IPS DF 4.7 (cell line): ENCODE results near the gene LRRC30.
A peak's percentile ranks its signal among the peaks of the same experiment; 100 is the strongest.

ENCODE experiments used
- DNase-seq: peaks from one replicate; pipeline ENCODE4 v3.0.0-alpha.2; 2013; ENCODE audit warnings: low spot score; ENCODE audit errors: extremely low read depth

The LRRC30 gene

DNA sequence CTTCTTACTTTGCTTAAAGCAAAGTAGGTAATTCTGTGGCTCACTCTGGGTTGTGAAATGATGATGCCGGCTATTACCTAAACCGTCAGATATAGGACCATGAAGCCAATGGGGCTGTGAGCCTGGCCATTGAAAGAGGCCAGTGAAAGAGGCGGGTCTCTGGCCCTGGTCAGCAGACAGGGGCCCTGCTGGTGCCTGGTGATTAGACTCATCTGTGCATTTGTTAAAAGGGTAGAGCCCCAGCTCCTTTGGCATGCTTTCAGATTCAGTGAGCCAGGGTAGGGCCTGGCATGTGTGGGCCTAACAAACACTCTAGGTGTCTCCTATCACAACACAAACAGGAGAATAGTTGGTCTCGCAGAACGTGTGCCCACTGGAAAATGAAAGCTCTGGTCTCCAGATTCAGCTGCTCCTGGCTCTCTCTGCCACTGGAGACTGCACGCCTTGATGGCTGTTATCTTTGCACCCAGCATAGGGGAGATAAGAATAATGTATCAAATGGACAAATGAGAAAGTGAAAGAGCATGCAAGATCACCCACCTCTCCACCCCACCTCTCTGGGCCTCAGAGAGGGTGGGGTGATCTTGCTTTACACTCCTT lies 6.9 kb downstream of the LRRC30 start:
- DNase-seq: no peak

DNA sequence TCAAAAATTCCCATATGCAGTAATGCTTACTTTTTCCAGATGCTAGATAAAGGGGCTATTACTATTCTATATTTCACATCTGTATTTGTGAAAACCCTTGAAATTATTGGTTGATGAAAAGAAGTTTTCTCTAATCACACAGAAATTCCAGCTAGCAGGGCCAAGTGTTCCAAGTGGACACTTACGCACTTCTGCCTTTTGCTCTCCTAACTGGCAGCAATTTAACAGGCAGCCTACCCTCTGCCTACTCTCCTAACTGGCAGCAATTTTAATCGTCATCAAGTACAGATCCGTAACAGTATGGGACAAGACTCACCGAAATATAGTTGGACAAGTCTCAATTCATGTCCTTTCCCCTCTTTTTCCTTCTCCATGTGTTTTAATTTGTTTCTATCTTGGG lies 12.0 kb downstream of the LRRC30 start:
- DNase-seq: no peak

DNA sequence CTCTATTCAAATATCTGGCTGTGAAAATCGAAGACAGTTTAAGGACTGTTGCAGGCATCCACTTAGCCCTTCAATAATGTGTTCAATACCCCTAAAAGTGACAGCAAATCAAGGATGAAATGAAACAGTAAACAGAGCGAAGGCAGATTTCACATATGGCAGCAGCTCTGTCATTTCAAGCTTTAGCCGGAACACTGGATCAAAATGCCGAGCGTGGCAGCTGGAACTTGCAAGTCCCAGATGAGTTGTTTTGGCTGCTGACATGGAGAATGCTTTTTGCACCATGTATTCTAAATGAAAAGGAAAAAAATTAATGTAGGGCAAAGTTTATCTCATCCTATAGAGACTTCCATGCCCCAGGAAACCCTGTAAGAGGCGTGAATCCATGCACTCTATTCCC lies 18.0 kb downstream of the LRRC30 start:
- no peak for DNase-seq

DNA sequence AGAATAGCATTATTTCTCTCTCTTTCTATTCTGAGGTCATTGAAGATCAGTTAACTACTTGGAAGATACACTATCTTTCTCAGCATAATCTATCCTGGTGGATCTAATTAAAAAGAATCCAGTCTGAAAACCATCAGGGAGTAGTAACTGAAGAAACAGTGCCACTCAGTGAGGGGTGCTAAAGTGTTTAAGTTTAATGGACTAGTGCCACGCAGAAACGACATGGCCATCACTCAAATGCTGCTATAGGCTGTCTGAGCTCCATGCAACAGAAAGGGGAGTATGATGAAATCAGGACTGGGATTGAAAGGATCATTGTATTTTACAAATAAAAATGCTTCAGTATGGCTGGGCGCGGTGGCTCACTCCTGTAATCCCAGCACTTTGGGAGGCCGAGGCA lies 23.3 kb downstream of the LRRC30 start:
- no peak for DNase-seq

DNA sequence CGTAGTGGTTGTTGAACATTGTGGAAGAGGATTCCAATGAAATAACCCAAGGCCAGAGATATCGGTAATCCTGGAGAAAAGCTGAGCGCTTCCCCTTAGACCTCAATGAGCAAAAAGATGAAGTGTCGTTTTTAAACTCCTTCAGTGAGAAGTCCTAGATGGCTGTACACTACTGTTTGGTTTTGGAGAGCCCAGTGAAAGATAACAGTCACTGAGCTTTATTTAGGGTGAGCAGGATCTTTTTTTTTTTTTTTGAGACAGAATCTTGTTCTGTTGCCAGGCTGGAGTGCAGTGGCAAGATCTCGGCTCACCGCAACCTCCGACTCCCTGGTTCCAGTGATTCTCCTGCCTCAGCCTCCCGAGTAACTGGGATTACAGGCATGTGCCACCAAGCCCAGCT lies 24.2 kb downstream of the LRRC30 start:
- DNase-seq: no peak

DNA sequence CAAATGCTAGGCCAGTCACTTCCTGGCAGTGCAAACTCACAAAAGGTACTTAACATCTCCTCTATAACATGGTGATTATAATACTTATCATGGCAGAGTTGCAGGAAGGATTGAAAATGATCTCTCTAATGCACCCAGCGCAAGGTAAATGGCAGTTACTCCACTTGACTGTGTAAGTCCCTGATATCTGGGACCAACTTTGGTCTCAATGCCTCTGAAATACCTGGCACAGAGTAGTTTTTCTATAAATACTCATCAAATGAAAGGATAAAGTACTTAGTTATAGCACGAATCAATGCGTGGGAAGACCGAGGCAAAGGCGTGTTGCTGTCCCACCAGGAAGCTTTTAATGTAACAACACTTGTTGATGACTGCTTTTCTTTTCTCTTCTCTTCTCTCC lies 24.8 kb downstream of the LRRC30 start:
- no peak for DNase-seq

DNA sequence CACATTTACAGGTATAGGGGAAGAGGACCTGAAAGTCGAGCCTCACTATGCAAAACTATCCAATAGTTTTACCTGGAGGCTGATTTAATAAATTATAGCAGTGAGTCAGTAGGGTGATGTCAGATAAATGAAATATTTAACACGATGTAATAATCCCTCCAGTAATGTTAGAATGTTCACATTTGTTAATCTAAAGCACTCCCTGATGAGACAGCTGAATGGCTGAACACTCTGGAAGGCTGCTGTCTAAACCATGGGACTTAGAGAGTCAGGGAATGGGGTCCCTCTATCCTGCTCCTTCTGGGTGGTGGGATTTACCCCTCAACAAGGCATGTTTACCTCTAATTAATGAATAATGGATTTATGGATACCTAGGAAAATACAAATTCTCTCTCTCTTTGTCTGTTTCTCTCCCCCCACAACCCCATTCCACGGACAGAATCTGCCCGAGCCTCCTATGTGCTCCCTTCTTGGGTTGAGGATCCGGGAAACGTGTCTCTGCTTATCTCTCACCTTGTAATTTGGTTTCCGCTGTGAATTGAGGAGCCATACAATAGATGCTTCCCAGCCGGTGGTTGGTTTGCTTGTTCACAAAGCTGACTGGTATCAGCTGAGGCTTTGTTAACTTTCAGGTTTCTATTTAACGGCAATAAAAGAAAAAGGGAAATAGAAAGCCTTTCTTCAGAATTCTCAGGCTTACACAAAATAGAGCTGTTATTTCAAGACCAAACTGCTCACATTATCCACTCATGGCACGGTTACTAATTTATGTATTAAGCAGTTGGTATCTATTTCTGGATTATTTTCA lies 25.9 kb downstream of the LRRC30 start:
- no peak for DNase-seq

DNA sequence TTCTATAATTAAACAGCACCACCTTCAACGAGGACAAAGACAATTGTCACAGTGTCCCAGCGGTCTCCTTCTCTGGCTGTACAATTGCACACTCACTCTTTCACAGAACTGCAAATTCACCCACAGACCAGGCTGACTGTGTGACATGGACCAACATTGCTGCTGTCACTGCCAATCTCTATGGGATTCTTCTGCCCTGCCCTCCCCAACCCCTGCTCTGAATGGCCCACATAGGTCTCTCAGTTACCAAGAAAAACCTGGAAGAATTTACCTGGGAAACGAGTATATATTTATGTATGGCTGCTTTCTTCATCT lies 26.5 kb downstream of the LRRC30 start:
- DNase-seq: no peak

DNA sequence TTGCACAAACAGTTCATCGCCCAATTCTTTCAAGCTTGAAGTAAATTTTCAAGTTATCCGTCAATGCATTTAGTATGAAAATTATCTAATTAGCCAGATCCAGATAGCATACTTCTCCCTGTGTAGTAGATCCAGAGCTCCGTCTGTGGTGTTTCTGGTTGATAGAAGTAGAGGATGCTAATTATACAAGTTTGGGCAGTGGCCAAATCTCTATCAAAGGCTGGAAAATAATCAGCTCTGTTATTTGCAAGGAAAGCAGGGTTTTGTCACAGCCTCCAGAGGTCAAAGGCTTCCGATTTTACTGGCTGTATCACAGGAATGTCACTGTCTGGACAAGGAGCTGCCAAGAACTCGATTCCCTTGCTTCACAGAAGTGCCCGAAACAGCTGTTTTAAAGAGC lies 28.6 kb downstream of the LRRC30 start:
- no peak for DNase-seq

DNA sequence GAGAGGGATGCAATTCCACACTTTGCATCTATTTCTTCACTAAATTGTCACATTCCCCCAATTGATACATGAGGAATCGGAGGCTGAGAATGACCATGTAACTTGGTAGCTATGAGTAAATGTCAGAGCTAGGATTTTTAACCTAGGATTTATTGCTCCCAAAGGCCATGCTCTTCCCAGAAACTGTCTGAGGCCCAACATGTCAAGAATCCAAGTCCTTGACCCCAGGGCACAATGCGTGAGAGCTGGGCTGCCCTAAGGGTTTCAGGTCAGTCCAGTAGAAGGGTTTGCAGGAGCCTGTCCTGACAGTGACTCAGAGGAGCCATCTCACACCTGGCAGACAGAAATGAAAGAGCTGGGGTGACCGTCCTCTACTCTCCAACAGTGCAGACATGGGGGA lies 30.3 kb downstream of the LRRC30 start:
- DNase-seq: no peak

DNA sequence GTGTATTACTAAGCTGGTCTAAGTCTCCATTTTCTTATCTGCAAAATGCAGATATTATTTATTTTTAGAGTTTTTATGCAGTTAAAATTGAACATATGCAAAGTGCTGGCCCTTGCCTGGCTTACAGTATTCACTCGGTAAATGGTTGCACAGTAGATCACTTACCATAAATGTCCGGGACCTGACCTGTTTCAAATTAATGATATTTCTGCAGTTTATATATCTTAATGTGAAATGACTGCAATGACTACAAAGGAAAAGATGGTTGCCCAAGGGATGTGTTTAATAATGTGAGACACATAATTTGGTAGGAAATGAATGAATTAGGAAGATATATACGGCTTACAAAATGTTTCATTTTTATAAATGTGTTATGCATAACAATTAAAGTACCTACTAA lies 37.1 kb downstream of the LRRC30 start:
- DNase-seq: no peak

DNA sequence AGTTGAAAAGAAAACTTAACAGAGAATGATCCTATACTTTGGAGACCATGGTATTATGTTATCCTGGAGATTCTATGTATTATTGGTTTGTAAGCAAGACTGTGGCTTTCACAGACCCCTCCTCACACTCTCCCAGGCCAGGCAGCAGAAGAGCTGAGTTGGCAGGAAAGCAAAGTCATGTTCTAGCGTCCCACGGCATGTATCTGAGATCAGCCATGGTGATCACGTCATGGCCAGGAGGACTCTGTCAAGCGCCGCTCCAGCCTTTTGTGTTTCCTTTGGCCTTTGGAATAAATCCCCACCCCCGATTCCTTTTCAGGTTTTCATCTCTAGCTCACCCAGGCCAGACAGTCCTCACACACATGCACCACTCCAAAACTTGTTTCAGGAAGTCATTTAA lies 39.1 kb downstream of the LRRC30 start:
- no peak for DNase-seq

DNA sequence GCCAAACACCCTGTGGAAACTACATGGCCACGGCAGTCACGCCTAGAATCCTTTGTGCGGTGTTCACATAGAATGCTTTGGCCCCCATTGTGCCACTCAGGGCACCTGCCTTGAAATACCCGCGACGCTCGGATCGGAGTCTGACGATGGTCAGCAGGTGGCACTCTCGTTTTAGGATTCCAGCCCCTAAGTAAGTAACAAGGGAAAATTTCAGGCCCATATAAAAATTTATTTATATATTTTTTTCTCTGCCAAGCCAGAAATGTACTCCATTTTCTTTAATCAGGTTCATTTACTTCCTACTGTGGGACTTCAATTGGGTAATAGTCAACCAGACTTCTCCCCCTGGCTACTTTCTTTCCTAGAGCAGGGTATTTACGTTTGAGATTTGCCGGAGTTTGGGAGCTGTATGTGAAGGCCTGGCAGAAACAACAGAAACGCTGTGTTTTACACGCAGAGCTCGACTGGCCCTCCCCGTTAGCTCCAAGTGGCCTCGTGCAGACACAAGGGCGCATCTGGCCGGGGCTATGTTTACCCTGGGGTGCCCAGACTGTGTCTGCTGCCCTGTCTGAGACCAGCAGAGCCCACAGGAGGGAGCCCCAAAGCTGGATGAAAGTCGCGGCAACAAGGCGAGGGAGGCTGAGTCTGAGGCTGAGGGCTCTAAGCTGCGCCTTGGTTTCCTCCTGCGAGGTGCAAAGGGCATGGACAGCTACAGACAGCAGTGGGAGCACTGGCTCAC lies 41.6 kb downstream of the LRRC30 start:
- peak; percentile 36 for DNase-seq

DNA sequence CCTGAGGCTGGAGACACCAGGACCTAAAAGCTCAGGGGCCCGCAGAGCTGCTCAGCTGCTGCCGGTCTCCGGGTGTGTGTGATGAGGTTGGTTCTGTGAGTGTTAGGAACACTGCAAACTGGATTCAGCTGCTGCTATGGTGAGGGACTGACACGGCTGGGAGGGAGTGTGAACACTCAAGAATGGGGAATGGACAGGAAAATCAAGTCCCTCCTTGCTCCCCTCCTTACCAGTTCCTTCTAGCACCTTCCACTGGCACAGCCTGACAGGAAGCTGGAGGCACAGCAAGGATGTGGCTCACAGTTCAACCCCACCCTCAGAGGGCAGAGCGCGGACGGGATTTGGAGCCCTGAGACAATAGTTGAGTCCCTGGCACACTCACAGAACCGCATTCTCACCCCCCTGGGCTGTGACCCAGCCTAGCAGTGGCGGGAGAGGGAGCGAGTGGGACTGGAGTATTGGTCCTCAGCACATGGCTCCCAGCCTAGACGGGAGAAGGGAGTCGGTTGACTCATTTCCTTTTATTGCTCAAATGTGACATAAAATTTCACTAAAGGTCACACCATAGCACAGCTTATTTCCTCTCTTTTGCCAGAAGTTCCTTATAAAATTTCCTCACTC lies 42.5 kb downstream of the LRRC30 start:
- no peak for DNase-seq

DNA sequence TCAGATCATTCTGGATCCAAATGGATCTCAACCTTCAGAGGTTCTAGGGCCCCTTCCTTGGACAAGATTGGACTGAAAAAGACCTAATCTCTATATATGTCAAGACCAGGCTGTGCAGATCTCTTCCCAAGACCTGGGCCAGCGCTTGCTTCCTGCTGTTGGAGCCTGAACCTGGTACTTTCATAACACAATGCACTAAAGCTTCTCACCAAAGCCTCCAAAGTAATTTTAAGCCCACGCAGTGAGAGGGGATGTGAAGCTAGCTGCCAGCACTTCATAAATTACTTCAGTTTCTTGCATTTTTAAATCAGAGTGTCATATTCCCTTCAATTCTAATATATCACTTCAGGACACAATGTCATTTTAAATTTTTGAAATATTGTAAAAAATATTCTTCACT lies 50.7 kb downstream of the LRRC30 start:
- no peak for DNase-seq
